CD14-positive monocyte (primary cell): ENCODE results near the gene MYO5B. TPM values are rescaled to one million over a fixed set of nuclear protein-coding genes. Genes with fewer than 3 reads are reported as not detected.

Source experiments
- DNase-seq, 3 donors: peaks; one replicate each; pipeline ENCODE4 v3.0.0-alpha.2; 2011 to 2022
- H2AFZ ChIP-seq: 2 replicates; pipeline ENCODE4 v1.6.0; 2012; ENCODE audit warnings: mild to moderate bottlenecking, low read depth, low read length, inconsistent platforms; ENCODE audit not compliant: insufficient read depth, poor library complexity, severe bottlenecking
- H3K27ac ChIP-seq, 2 donors: 1 replicate in 1 of 2; 2 replicates in 1 of 2; pipeline ENCODE4 v1.5.1; 2012 to 2013; ENCODE audit warnings: low read length in 2 of 2, control low read depth in 1 of 2, inconsistent platforms in 1 of 2, low read depth in 1 of 2, mild to moderate bottlenecking in 1 of 2
- H3K27me3 ChIP-seq, 2 donors: one replicate each; pipeline versions ENCODE4 v1.6.0 to v1.6.1; 2011 to 2013; ENCODE audit warnings: low read length in 2 of 2; ENCODE audit not compliant: control insufficient read depth in 2 of 2, insufficient read depth in 2 of 2
- H3K36me3 ChIP-seq, 2 donors: replicated peaks in 1 of 2; 1 replicate in 1 of 2; 2 replicates in 1 of 2; pipeline versions ENCODE4 v1.5.1 to v1.6.1; 2012 to 2013; ENCODE audit warnings: low read length in 2 of 2, control low read depth in 1 of 2, inconsistent platforms in 1 of 2, mild to moderate bottlenecking in 1 of 2; ENCODE audit not compliant: insufficient read depth in 2 of 2, control insufficient read depth in 1 of 2
- H3K4me1 ChIP-seq, 2 donors: 1 replicate in 1 of 2; 2 replicates in 1 of 2; pipeline versions ENCODE4 v1.5.1 to v1.6.1; 2012 to 2013; ENCODE audit warnings: low read length in 2 of 2, control low read depth in 1 of 2, inconsistent platforms in 1 of 2, mild to moderate bottlenecking in 1 of 2, moderate library complexity in 1 of 2; ENCODE audit not compliant: insufficient read depth in 2 of 2, control insufficient read depth in 1 of 2
- H3K4me2 ChIP-seq: replicated peaks from 2 replicates; pipeline ENCODE3; 2012; ENCODE audit warnings: low read length, moderate library complexity, mild to moderate bottlenecking; ENCODE audit not compliant: poor library complexity, severe bottlenecking; ENCODE audit errors: extremely low read depth
- H3K4me3 ChIP-seq, 3 experiments: fragments of 200-600 bp in 1 of 3; sonication (generic) in 1 of 3; replicated peaks in 1 of 3; 1 replicate in 2 of 3; 2 replicates in 1 of 3; pipeline ENCODE4 v1.5.1; 2011 to 2013; ENCODE audit warnings: low read length in 3 of 3, mild to moderate bottlenecking in 3 of 3, control low read depth in 2 of 3, low read depth in 2 of 3, inconsistent platforms in 1 of 3, moderate library complexity in 1 of 3
- H3K79me2 ChIP-seq: 2 replicates; pipeline ENCODE4 v1.6.0; 2012; ENCODE audit warnings: mild to moderate bottlenecking, control low read depth, inconsistent platforms, low read length, moderate library complexity; ENCODE audit not compliant: insufficient read depth
- H3K9ac ChIP-seq: 2 replicates; pipeline ENCODE4 v1.6.0; 2017; ENCODE audit warnings: low read length, mild to moderate bottlenecking; ENCODE audit not compliant: insufficient read depth, poor library complexity, severe bottlenecking
- H3K9me3 ChIP-seq, 2 donors: replicated peaks in 1 of 2; 1 replicate in 1 of 2; 2 replicates in 1 of 2; pipeline versions ENCODE4 v1.5.1 to v1.6.1; 2012 to 2013; ENCODE audit warnings: low read length in 2 of 2, control low read depth in 1 of 2; ENCODE audit not compliant: control insufficient read depth in 1 of 2, insufficient read depth in 1 of 2
- H4K20me1 ChIP-seq: 2 replicates; pipeline ENCODE4 v1.6.0; 2012; ENCODE audit warnings: mild to moderate bottlenecking, low read length, control low read depth, moderate library complexity; ENCODE audit not compliant: insufficient read depth
- H3K27ac Mint-ChIP-seq, 7 donors: one replicate each; pipeline ENCODE4 v1.8.0; 2020; ENCODE audit warnings: mild to moderate bottlenecking in 7 of 7, mixed read lengths in 7 of 7, moderate library complexity in 6 of 7, inconsistent platforms in 2 of 7
- H3K27me3 Mint-ChIP-seq, 3 donors: one replicate each; pipeline ENCODE4 v1.8.0; 2021 to 2022; ENCODE audit warnings: low read depth in 3 of 3, mild to moderate bottlenecking in 3 of 3, mixed read lengths in 3 of 3, moderate library complexity in 3 of 3, inconsistent platforms in 1 of 3
- H3K36me3 Mint-ChIP-seq, 2 donors: one replicate each; pipeline ENCODE4 v1.8.0; 2020; ENCODE audit warnings: mixed read lengths in 2 of 2, inconsistent platforms in 1 of 2, mild to moderate bottlenecking in 1 of 2
- H3K4me1 Mint-ChIP-seq: one replicate; pipeline ENCODE4 v1.8.0; 2020; ENCODE audit warnings: mild to moderate bottlenecking, mixed read lengths
- H3K4me3 Mint-ChIP-seq, 2 donors: one replicate each; pipeline ENCODE4 v1.8.0; 2020; ENCODE audit warnings: mild to moderate bottlenecking in 2 of 2, mixed read lengths in 2 of 2, moderate library complexity in 1 of 2
- H3K9me3 Mint-ChIP-seq, 7 donors: one replicate each; pipeline ENCODE4 v1.8.0; 2020 to 2022; ENCODE audit warnings: mixed read lengths in 7 of 7, mild to moderate bottlenecking in 6 of 7, moderate library complexity in 6 of 7, inconsistent platforms in 2 of 7
- WGBS: methylation state at CpG from one replicate; pipeline ENCODE4 v1.1.5; 2013; ENCODE audit warnings: missing lambda C conversion rate; ENCODE audit not compliant: insufficient coverage; 5-methylcytosine and 5-hydroxymethylcytosine counted together
- intact Hi-C, 2 donors: fragments of 100-400 bp; cut with micrococcal nuclease; formaldehyde crosslinking; loops; one replicate each; pipeline versions ENCODE4 v1.15.0 to v1.15.1; 2023
- polyA plus RNA-seq, 3 donors: library from polyadenylated mRNA; depleted of rRNA in 1 of 3; unstranded in 2 of 3; stranded (reverse) in 1 of 3; fragments of 300-500 nt in 2 of 3; fragments of >200 nt in 1 of 3; fragmentation: Illumina TruSeq in 2 of 3; gene quantifications; 1 replicate in 2 of 3; 2 replicates in 1 of 3; pipeline ENCODE4 v1.2.3, GENCODE V29; 2012 to 2021
- TF ChIP-seq, protein P1 (sequence below): fragments of 200-600 bp; IDR thresholded peaks from one replicate; pipeline ENCODE4 v1.8.0; 2022; ENCODE audit warnings: antibody characterized with exemption, mild to moderate bottlenecking

The MYO5B gene
- polyA plus RNA-seq, 3 donors: 0.04 TPM; not detected in 2

DNA sequence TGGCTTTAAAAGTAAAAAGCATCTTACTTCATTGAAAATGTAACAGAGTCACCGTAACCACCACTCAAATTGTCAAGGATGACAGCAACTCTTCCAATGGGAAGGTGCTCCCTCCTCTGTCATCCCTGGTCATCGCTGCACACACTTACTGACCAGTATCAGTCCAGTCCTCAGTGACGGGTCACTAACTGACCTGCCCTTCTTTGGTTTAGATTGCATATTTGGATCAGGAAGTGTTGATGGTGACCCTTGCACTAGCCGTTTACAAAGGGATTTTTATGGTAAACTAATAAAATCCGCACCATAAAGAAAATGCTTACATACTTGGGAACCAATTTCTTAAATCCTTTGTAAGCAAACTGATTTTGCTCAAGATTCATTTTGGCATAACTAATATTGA, 239.7 kb downstream of the MYO5B start:
- peaks cover 1 to 9% (median 3%) of the 10 kb centered on the region in 3 donors for H3K27me3 Mint-ChIP-seq
- no peak overlapping the region for H3K4me3 ChIP-seq
- H2AFZ ChIP-seq: no peak overlapping the region
- no peaks in the 10 kb centered on the region for H3K4me1 ChIP-seq
- H3K9me3 ChIP-seq: no peaks in the 10 kb centered on the region
- H3K27ac Mint-ChIP-seq: no peak overlapping the region
- H3K9me3 Mint-ChIP-seq: peaks cover 0 to 2% (median 0%) of the 10 kb centered on the region in 7 donors
- intact Hi-C loops: no loop called here
- no peak overlapping the region for H3K9ac ChIP-seq
- H3K27ac ChIP-seq: no peak overlapping the region
- no peak overlapping the region for H3K4me3 Mint-ChIP-seq
- no peaks in the 10 kb centered on the region for H3K36me3 ChIP-seq
- H3K4me1 Mint-ChIP-seq: no peaks in the 10 kb centered on the region
- H3K79me2 ChIP-seq: no peaks in the 10 kb centered on the region
- H4K20me1 ChIP-seq: no peaks in the 10 kb centered on the region
- no peaks in the 10 kb centered on the region for H3K36me3 Mint-ChIP-seq
- TF ChIP-seq, protein P1, sequence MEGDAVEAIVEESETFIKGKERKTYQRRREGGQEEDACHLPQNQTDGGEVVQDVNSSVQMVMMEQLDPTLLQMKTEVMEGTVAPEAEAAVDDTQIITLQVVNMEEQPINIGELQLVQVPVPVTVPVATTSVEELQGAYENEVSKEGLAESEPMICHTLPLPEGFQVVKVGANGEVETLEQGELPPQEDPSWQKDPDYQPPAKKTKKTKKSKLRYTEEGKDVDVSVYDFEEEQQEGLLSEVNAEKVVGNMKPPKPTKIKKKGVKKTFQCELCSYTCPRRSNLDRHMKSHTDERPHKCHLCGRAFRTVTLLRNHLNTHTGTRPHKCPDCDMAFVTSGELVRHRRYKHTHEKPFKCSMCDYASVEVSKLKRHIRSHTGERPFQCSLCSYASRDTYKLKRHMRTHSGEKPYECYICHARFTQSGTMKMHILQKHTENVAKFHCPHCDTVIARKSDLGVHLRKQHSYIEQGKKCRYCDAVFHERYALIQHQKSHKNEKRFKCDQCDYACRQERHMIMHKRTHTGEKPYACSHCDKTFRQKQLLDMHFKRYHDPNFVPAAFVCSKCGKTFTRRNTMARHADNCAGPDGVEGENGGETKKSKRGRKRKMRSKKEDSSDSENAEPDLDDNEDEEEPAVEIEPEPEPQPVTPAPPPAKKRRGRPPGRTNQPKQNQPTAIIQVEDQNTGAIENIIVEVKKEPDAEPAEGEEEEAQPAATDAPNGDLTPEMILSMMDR: no peak
- no peaks in the 10 kb centered on the region for H3K27me3 ChIP-seq
- no peak overlapping the region for H3K4me2 ChIP-seq
- WGBS: 82% methylated on average over 3 of the region's 5 CpGs
- no peak for DNase-seq

- peaks cover 1 to 6% (median 3%) of the 10 kb centered on the region in 3 donors for H3K27me3 Mint-ChIP-seq
- H3K27ac Mint-ChIP-seq: no peak overlapping the region
- Histone ChIP-seq H4K20me1 (no peaks in the 10 kb centered on the region), H3K4me1 (no peaks in the 10 kb centered on the region), H3K9ac (no peak overlapping the region), H3K9me3 (no peaks in the 10 kb centered on the region), H3K4me2 (no peak overlapping the region), H3K27ac (no peak overlapping the region), H3K4me3 (no peak overlapping the region), H2AFZ (no peak overlapping the region), H3K27me3 (no peaks in the 10 kb centered on the region), H3K36me3 (no peaks in the 10 kb centered on the region), H3K79me2 (no peaks in the 10 kb centered on the region)
- no peak for DNase-seq
- intact Hi-C loops: no loop called here
- H3K36me3 Mint-ChIP-seq: no peaks in the 10 kb centered on the region
- no peak overlapping the region for H3K4me3 Mint-ChIP-seq
- H3K4me1 Mint-ChIP-seq: peaks cover 2% of the 10 kb centered on the region
- 80% methylated on average over 1 of the region's 1 CpG for WGBS
- peaks cover 0 to 2% (median 0%) of the 10 kb centered on the region in 7 donors for H3K9me3 Mint-ChIP-seq
- TF ChIP-seq, protein P1: no peak
These were observed 241.6 kb downstream of the MYO5B start for GRCh38 chr18:49953391-49953790.
